Measurements from ENCODE around the gene ZNF618.

The ZNF618 gene

DNA sequence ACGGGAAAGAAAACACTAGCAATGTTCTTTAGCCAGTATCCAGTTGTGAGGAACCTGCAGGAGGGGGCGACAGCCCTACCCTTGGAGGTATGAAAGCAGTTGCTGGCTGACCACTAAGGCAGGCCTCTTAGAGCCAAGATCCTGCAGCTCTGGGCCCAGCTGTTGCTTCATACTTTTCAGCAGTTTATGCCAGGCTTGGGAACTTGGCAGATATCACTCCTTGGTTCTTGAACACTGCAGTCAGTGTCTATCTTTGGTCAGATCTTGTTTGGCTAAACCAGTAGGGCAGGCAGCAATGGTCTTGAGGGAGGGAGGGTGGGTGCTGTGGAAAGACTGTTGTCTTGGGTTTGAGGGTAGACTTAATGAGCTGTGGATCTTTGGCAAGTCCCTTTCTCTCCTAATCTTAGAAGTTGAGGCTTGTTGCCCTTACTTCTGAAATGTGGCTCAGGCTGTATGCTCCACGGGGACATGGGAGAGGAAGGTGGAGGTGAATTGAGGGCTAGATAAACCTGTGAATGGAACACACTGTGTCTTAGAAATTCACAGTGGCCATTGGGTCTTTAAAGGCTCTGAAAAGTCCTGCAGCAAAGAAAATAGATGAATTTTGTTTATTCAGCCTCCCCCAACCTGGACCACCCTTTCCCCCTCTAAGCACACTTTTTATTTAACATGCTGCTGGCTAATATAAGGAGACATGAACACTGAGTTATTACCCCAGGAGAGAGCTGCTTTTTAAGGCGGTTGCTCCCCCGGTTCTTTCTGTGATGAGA is 37.5 kb downstream of the ZNF618 start:
- DNase-seq = no peak

DNA sequence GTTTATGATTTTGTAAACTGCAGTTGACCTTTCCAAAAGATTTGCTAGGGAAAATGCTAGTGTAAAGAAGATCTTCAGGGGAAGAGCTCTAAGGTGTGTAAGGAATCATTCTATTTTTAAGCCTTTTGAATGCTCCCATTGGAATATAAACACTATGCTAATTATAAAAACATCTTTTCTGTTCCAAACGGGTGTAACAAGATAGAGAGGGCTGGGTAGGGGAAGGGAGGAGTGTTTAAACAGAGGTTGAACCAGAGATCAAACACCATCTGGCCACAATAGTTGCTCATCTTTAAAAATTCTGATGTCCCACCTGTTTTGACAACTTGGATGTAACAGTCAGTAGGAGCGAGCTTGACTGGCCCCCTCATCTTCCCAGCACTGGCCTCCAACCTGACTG is 38.4 kb downstream of the ZNF618 start:
- no peak for DNase-seq

DNA sequence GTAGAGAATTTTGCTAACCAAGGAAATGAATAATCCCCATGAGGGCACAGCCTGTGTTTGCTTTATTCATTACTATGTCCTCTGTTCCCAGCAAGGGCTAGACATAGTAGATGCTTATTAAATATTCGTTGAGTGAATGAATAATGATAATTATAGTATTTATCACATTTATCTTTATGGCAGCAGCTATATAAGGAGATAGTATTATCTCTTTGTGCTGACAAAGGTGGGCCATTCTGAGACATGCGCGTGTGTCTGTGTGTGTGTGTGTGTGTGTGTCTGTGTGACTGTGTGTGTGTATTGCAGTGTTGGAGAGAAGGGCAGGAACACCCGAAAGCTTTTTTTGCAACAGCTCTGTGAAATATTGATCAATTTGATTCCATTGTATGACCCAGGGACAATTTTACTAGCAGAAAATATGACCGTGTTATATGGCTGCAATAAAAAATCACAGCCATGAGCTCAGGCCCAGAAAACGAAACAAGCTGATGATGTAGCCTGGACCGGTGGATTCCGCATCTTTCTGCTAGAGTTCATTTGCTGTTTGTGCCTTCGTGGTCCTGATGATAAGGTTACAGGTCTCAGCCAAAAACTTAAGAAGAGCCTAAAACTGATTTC is 39.8 kb downstream of the ZNF618 start:
- DNase-seq = no peak

- no peak for DNase-seq
Observed at GRCh38 chr9:113916931-113917330, 40.8 kb downstream of the ZNF618 start.

DNA sequence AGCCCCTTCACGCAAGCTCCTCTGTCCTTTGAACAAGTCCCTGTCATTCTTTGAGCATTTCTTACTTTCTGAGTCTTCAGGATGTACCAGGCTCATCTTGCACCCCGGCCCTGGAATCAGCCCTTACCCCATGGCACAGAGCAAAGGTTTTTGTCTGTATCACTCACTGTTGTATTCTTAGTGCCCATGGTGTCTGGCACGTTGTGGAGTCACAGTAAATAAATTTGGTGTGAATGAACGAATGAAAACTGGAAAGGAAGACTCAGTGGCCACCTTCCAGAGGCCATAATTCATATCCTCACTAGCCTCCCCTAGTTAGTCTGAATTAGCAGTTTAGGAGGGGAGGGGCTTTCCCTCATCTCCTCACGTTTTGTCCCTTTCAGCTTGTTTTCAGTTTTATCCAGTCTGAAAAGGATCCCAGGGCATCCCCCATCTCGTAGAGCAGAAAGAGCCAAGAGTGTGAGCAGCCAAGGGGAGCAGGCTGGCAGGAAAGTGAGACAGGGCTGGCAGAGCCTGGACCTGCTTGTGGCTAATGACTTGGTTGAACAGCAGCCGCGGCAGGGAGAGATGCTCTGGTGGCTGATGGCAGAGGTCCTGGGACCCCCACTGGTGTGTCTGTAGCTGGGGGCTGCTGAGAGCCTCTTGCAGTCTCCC is 42.7 kb downstream of the ZNF618 start:
- no peak for DNase-seq

DNA sequence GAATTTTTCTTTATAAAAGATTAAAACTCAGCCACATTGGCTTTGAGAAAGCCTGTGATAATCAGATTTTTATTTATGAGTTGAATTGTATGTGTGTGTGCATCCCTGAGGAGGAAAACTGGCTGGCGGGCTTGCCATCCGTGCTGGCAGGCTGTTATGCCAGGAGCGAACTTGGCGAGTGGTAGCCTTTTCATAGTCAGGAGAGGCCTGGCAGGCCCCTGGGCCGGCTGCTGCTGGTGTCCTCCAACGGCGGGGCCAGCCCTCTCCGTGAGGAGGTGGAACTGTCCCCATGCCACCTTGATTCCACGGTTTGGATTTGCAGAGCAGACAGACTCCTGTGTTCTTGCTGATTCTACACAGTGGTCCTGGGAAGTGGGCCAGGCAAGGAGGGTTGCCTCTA is 43.3 kb downstream of the ZNF618 start:
- DNase-seq = no peak

GRCh38 chr9:113919871-113920270 is 43.8 kb downstream of the ZNF618 start:
- DNase-seq = no peak

DNA sequence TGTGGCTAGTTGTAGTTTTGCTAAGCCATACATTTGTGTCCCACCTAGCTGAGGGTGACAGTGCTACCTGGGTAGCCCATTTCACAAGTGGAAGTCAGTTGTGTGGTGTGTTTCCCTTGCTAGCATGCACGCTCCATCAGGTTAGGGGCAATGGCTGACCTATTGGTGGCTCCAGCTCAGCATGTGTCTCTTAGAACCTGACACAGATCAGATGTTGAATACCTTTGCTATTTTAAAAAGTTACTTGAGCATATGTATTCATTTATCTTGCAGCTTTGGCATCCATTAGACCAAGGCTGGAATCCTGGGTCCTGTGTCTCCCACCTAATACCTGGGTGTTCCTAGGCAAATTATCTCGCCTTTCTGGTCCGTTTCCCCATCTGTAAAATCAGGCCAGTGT is 44.8 kb downstream of the ZNF618 start:
- no peak for DNase-seq

- no peak for DNase-seq
Observed at GRCh38 chr9:113921396-113921925, 45.4 kb downstream of the ZNF618 start.

- DNase-seq = no peak
Observed at GRCh38 chr9:113922160-113922559, 46.1 kb downstream of the ZNF618 start.

DNA sequence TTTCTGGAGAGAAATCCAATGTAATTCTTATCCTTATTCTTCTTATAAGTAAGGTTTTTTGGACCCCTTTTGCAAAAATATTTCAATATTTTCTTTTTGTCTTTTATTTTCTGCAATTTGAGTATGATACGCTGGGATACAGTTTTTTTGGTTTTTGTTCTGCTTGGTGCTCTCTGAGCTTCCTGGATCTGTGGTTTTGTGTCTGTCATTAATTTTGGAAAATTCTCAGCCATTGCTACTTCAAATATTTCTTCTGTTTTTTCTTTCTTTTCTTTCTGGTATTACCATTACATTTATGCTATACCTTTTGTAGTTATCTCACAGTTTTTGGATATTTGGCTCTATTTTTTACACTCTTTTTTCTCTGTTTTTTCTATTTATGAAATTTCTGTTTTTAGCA is 50.1 kb downstream of the ZNF618 start:
- no peak for DNase-seq

- DNase-seq = no peak
Observed at GRCh38 chr9:113927277-113927676, 51.2 kb downstream of the ZNF618 start.

DNA sequence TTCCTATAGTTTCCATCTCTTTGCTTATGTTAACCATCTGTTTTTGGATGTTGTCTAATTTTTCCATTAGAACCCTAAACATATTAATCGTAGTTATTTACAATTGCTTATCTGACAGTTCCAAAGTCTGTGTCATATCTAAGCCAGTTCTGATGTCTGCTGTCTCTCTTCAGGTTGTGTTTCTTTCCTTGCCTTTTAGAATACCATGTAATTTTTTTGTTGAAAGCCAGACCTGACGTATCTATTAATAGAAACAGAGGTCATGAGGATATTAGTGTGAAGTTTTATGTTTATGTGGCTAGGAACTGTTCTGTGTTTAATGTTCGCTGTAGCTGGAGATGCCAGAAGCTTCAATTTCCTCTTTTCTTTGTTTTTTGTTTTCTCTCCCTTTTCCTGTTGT is 52.2 kb downstream of the ZNF618 start:
- no peak for DNase-seq

DNA sequence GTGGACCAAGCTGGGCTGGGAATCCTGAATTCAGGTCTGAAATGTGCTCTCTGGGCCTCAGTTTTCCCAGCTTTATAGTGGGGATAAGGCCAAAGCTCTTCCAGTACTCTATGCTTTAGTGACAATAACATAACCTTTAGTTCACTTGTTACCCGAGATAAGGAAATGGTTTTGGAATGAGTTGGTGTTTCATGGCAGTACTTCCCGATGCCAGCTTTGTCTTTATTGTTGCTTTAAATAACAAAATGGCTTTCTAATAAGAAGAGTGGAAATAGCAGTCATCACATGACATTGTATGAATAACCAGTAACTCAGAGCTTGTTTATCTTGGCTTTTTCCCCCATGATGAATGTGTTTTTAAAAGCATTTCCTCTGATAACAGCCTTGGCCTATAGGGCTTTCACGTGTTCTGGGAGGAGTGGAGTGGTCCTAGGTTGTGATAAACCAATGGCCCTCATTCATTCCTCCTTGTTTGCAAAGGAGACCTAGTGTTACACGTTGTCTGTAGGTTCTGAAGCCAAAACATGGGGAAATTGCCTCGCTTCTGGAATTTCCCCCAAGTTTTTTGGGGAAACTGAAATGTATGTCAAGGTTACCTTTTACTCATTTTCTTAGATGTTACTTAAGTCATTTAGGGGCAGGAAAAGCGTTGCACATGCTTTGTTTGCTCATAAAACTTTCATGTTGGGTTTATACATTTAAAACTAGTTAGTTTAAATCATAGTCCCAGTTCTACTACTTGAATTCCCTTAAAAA is 53.7 kb downstream of the ZNF618 start:
- no peak for DNase-seq

DNA sequence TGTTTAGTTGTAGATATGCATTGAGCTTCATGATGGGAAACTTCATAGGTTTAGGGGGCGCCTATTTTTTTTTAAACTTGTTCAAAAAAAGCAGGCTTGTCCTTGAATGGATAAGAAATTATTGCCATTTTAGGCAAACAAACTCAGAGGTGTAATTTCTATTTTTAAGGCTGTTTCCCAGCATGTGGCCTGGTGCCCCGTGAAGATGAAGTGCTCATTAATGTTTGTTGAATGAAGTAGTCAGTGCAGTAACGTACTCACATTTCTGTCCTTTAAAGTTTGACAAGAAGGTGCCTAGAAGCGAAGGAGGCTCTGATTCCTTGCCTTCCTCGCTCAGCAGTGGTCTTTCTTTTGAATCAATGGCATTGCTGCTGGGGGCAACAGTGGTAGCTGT is 54.3 kb downstream of the ZNF618 start:
- no peak for DNase-seq

- DNase-seq = no peak
Observed at GRCh38 chr9:113931140-113931539, 55.0 kb downstream of the ZNF618 start.

DNA sequence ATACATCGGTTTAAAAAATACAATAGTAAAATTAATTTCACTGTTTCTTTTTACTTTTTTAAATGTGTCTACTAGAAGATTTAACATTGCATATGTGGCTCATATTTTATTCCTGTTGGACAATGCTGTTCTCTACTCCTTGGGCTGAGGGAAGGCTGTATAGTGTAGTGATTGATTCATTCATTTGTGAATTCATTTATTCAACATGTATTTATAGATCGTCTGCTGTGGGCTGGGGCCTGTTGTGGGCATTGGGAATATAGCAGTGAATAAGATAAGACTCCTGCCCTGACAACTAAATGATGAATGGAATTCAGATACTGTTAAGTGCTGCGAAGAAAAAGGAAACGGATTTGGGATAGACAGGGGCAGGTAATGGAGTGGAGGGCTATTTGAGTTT is 55.7 kb downstream of the ZNF618 start:
- no peak for DNase-seq

DNA sequence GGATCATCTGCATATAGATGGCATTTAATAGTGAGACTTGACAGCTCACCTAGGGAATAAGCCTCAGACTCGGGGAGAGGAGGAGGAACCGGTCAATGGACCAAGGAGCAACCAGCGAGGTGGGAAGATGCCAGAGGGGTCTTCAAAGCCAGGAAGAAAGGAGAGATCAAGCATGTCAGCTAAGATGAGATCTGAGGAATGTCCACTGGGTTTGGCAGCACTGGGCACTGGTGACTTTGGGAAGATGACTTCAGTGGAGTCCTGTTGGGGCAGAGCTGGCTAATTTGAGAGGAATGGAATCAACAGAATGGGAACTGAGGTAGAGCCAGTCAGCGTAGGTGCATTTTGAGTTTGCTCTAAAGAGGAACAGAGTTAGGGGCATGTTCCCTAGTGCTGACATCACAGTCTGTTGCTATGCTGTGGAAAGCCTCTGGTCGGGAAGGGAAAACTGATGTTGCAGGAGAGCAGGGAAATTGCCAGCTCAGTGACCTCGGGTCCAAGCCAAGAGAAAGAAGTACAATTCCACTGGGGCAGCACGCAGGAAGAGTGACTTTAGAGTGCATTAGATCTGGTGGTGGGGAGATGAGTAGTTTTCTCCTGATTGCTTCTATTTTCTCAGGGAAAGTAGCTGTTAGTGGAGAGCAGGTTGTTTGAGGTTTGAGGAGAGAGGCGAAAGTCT is 56.9 kb downstream of the ZNF618 start:
- no peak for DNase-seq

GRCh38 chr9:113933671-113934070 is 57.6 kb downstream of the ZNF618 start:
- no peak for DNase-seq

DNA sequence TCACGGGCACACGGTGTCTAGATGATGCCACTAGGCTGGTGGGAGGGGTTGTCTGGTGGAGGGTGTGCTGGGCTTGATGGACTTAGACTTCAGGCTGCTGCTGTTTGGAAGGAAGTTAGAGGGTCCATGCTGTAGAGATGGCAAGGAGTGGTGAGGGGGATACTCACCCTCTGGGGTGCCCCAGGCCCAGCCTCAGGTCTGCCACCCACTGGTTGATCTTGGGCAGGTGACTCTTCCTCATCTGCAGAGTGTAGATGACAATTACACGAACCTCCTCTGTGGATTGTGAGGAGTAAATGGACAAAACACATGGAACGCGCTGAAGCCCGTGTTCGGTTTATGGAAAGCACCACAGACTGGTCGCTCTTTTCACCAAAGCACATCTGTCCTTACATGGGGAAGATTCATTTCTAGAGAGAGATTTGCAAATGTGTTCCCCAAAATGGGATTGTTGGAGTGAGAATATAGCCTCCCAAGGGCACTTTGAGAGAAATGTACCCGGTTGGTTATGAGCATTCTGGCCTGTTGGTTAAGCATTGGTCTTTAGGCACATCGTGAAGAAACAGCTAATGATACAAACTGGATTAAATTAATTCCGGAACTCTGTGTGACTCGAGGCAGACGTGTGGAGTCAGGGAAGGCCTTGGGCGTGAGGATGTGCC is 58.2 kb downstream of the ZNF618 start:
- DNase-seq = no peak

GRCh38 chr9:113934829-113935676 is 58.9 kb downstream of the ZNF618 start:
- no peak for DNase-seq
